SK-N-SH treated with all-trans-retinoic acid at 6 μM for 48 hours (cell line): ENCODE data around the gene EPN1.

ENCODE experiments used
- ATAC-seq: fragments of 200-7000 bp; cut with Tn5 transposase; 3 replicates; pipeline ENCODE4 v1.9.1; 2020; ENCODE audit warnings: mild to moderate bottlenecking, moderate library complexity
- ARNTL ChIP-seq: fragments of 450-650 bp; formaldehyde crosslinking; IDR thresholded peaks from 2 replicates; pipeline ENCODE4 v1.5.0; 2020; ENCODE audit warnings: low read depth, mild to moderate bottlenecking, moderate library complexity, borderline replicate concordance
- BACH2 ChIP-seq: fragments of 250-450 bp; sonication (Bioruptor Pico); IDR thresholded peaks from 2 replicates; pipeline ENCODE4 v1.9.0; 2021; ENCODE audit warnings: mild to moderate bottlenecking, borderline replicate concordance
- CSDC2 ChIP-seq: fragments of 250-450 bp; sonication (Bioruptor Pico); IDR thresholded peaks from 2 replicates; pipeline ENCODE4 v1.5.0; 2020; ENCODE audit warnings: mild to moderate bottlenecking, moderate library complexity
- ESRRG ChIP-seq: fragments of 250-450 bp; sonication (Bioruptor Pico); IDR thresholded peaks from 2 replicates; pipeline ENCODE4 v1.6.1; 2021; ENCODE audit warnings: mild to moderate bottlenecking
- ISL1 ChIP-seq: fragments of 250-450 bp; sonication (Bioruptor Pico); IDR thresholded peaks from 2 replicates; pipeline ENCODE4 v2.1.2; 2022; ENCODE audit warnings: mild to moderate bottlenecking, moderate library complexity
- OSR1 ChIP-seq: fragments of 250-450 bp; sonication (Bioruptor Pico); IDR thresholded peaks from 2 replicates; pipeline ENCODE4 v1.8.0; 2022; ENCODE audit warnings: moderate library complexity, mild to moderate bottlenecking, inconsistent platforms
- PPARA ChIP-seq: fragments of 250-450 bp; sonication (Bioruptor Pico); IDR thresholded peaks from 2 replicates; pipeline ENCODE4 v1.5.0; 2020; ENCODE audit warnings: mild to moderate bottlenecking, borderline replicate concordance
- RARB ChIP-seq: fragments of 250-450 bp; sonication (Bioruptor Pico); IDR thresholded peaks from 2 replicates; pipeline ENCODE4 v1.8.0; 2021; ENCODE audit warnings: mild to moderate bottlenecking, moderate library complexity
- SNAI2 ChIP-seq: fragments of 250-450 bp; sonication (Bioruptor Pico); IDR thresholded peaks from 2 replicates; pipeline ENCODE4 v1.5.0; 2020; ENCODE audit warnings: mild to moderate bottlenecking, moderate library complexity
- TCF4 ChIP-seq: fragments of 250-450 bp; sonication (Bioruptor Pico); IDR thresholded peaks from 2 replicates; pipeline ENCODE4 v1.8.0; 2021; ENCODE audit warnings: mild to moderate bottlenecking, moderate library complexity, borderline replicate concordance
- TOX ChIP-seq: fragments of 250-450 bp; sonication (Bioruptor Pico); IDR thresholded peaks from 2 replicates; pipeline ENCODE4 v1.8.0; 2021; ENCODE audit warnings: mild to moderate bottlenecking, moderate library complexity, borderline replicate concordance
- ZFP3 ChIP-seq: fragments of 250-450 bp; sonication (Bioruptor Pico); IDR thresholded peaks from 2 replicates; pipeline ENCODE4 v1.5.0; 2020; ENCODE audit warnings: mild to moderate bottlenecking, moderate library complexity
- ZFP30 ChIP-seq: fragments of 450-650 bp; formaldehyde crosslinking; IDR thresholded peaks from 2 replicates; pipeline ENCODE4 v1.5.0; 2022; ENCODE audit warnings: mild to moderate bottlenecking, moderate library complexity
- ZNF70 ChIP-seq: fragments of 450-650 bp; formaldehyde crosslinking; IDR thresholded peaks from 2 replicates; pipeline ENCODE4 v1.5.0; 2020; ENCODE audit warnings: mild to moderate bottlenecking, moderate library complexity
- ZNF8 ChIP-seq: fragments of 450-650 bp; formaldehyde crosslinking; IDR thresholded peaks from 2 replicates; pipeline ENCODE4 v1.5.0; 2020; ENCODE audit warnings: mild to moderate bottlenecking, moderate library complexity
- TF ChIP-seq, protein P1 (sequence below): fragments of 250-450 bp; sonication (Bioruptor Pico); IDR thresholded peaks from 2 replicates; pipeline ENCODE4 v1.5.1; 2021; ENCODE audit warnings: mild to moderate bottlenecking, moderate library complexity
- TF ChIP-seq, protein P2 (sequence below): fragments of 250-450 bp; sonication (Bioruptor Pico); IDR thresholded peaks from 2 replicates; pipeline ENCODE4 v1.5.0; 2020; ENCODE audit warnings: mild to moderate bottlenecking, moderate library complexity
- TF ChIP-seq, protein P3 (sequence below): fragments of 250-450 bp; sonication (Bioruptor Pico); IDR thresholded peaks from 2 replicates; pipeline ENCODE4 v1.8.0; 2020; ENCODE audit warnings: mild to moderate bottlenecking, moderate library complexity, borderline replicate concordance
- TF ChIP-seq, protein P4 (sequence below): fragments of 250-450 bp; sonication (Bioruptor Pico); IDR thresholded peaks from 2 replicates; pipeline ENCODE4 v1.5.1; 2020; ENCODE audit warnings: low read depth, mild to moderate bottlenecking, moderate library complexity
- TF ChIP-seq, protein P5 (sequence below): fragments of 250-450 bp; sonication (Bioruptor Pico); IDR thresholded peaks from 2 replicates; pipeline ENCODE4 v1.8.0; 2021; ENCODE audit warnings: low read depth, mild to moderate bottlenecking, moderate library complexity, borderline replicate concordance

EPN1 gene

DNA sequence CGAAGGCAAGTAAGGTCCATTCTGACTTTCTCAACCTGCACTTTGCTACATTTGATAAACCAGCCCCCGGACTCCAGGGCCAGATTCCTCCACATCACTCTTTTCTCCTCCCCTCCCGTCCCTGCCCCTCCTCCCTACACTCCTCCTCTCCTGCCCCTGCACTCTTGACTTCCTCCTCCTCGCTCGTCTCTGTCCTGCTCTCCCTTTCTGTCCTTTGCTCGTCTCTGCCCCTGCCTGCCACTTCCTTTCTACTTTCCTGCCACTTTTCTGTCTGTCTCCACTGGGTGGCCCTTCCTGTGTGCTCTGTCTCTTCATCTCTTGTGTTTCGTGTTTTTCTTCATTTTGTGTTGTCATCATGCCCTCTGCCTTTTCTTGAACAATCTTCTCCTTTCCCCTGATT lies 13.2 kb upstream of the EPN1 start:
- TF ChIP-seq OSR1 (no peak), ISL1 (no peak), TCF4 (CRISPR knock-in tag) (no peak), TOX (CRISPR knock-in tag) (no peak), ZFP3 (CRISPR knock-in tag) (no peak), RARB (CRISPR knock-in tag) (no peak), CSDC2 (CRISPR knock-in tag) (no peak), BACH2 (no peak), ZNF70 (CRISPR knock-in tag) (no peak), PPARA (CRISPR knock-in tag) (no peak), ESRRG (CRISPR knock-in tag) (no peak), SNAI2 (CRISPR knock-in tag) (no peak)
- TF ChIP-seq, protein P1, sequence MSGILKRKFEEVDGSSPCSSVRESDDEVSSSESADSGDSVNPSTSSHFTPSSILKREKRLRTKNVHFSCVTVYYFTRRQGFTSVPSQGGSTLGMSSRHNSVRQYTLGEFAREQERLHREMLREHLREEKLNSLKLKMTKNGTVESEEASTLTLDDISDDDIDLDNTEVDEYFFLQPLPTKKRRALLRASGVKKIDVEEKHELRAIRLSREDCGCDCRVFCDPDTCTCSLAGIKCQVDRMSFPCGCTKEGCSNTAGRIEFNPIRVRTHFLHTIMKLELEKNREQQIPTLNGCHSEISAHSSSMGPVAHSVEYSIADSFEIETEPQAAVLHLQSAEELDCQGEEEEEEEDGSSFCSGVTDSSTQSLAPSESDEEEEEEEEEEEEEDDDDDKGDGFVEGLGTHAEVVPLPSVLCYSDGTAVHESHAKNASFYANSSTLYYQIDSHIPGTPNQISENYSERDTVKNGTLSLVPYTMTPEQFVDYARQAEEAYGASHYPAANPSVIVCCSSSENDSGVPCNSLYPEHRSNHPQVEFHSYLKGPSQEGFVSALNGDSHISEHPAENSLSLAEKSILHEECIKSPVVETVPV (CRISPR knock-in tag), result no peak
- TF ChIP-seq, protein P2, sequence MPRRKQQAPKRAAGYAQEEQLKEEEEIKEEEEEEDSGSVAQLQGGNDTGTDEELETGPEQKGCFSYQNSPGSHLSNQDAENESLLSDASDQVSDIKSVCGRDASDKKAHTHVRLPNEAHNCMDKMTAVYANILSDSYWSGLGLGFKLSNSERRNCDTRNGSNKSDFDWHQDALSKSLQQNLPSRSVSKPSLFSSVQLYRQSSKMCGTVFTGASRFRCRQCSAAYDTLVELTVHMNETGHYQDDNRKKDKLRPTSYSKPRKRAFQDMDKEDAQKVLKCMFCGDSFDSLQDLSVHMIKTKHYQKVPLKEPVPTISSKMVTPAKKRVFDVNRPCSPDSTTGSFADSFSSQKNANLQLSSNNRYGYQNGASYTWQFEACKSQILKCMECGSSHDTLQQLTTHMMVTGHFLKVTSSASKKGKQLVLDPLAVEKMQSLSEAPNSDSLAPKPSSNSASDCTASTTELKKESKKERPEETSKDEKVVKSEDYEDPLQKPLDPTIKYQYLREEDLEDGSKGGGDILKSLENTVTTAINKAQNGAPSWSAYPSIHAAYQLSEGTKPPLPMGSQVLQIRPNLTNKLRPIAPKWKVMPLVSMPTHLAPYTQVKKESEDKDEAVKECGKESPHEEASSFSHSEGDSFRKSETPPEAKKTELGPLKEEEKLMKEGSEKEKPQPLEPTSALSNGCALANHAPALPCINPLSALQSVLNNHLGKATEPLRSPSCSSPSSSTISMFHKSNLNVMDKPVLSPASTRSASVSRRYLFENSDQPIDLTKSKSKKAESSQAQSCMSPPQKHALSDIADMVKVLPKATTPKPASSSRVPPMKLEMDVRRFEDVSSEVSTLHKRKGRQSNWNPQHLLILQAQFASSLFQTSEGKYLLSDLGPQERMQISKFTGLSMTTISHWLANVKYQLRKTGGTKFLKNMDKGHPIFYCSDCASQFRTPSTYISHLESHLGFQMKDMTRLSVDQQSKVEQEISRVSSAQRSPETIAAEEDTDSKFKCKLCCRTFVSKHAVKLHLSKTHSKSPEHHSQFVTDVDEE, result no peak
- TF ChIP-seq, protein P3, sequence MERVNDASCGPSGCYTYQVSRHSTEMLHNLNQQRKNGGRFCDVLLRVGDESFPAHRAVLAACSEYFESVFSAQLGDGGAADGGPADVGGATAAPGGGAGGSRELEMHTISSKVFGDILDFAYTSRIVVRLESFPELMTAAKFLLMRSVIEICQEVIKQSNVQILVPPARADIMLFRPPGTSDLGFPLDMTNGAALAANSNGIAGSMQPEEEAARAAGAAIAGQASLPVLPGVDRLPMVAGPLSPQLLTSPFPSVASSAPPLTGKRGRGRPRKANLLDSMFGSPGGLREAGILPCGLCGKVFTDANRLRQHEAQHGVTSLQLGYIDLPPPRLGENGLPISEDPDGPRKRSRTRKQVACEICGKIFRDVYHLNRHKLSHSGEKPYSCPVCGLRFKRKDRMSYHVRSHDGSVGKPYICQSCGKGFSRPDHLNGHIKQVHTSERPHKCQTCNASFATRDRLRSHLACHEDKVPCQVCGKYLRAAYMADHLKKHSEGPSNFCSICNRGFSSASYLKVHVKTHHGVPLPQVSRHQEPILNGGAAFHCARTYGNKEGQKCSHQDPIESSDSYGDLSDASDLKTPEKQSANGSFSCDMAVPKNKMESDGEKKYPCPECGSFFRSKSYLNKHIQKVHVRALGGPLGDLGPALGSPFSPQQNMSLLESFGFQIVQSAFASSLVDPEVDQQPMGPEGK (CRISPR knock-in tag), result no peak
- TF ChIP-seq, protein P4, sequence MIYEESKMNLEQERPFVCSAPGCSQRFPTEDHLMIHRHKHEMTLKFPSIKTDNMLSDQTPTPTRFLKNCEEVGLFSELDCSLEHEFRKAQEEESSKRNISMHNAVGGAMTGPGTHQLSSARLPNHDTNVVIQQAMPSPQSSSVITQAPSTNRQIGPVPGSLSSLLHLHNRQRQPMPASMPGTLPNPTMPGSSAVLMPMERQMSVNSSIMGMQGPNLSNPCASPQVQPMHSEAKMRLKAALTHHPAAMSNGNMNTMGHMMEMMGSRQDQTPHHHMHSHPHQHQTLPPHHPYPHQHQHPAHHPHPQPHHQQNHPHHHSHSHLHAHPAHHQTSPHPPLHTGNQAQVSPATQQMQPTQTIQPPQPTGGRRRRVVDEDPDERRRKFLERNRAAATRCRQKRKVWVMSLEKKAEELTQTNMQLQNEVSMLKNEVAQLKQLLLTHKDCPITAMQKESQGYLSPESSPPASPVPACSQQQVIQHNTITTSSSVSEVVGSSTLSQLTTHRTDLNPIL (CRISPR knock-in tag), result no peak
- TF ChIP-seq, protein P5, sequence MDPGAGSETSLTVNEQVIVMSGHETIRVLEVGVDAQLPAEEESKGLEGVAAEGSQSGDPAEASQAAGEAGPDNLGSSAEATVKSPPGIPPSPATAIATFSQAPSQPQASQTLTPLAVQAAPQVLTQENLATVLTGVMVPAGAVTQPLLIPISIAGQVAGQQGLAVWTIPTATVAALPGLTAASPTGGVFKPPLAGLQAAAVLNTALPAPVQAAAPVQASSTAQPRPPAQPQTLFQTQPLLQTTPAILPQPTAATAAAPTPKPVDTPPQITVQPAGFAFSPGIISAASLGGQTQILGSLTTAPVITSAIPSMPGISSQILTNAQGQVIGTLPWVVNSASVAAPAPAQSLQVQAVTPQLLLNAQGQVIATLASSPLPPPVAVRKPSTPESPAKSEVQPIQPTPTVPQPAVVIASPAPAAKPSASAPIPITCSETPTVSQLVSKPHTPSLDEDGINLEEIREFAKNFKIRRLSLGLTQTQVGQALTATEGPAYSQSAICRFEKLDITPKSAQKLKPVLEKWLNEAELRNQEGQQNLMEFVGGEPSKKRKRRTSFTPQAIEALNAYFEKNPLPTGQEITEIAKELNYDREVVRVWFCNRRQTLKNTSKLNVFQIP (CRISPR knock-in tag), result no peak
- no peak for ATAC-seq

DNA sequence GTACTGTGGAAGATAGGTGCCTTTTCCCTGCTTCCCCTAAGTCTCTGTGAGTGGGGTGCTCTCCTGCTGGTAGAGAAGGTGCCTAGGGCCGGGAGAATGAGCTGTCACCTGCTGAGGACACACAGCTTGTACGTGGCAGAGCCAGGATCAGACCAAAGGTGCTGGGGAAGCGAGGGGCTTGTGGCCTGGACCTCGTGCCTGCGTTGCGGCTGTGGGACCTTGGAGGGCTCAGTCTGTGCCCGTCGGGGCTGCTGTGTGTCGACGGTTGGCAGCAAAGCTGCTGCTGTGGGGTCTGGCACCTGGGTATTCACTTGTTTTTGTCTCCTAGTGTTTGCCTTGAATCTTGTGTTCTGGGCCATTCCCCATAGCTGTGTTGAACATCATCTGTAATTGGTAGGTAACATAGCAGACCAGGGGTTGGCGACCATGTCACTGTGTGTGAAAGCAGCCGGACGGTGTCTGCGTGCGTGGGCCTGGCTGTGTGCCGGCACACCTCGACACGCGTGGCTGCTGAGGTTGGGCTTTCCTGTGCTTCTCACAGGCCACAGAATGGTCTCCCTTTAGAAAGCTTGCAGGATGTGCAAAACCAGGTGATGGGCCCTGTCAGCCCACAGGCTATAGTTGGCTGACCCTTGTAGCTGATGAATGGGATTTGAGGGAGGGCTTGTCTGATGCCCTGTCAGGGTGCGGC lies 11.0 kb upstream of the EPN1 start:
- TF ChIP-seq ZFP30 (CRISPR knock-in tag), result no peak
- no peak for TF ChIP-seq ZNF8 (CRISPR knock-in tag)
- TF ChIP-seq, protein P3 (CRISPR knock-in tag), result no peak
- TF ChIP-seq, protein P2, result no peak
- no peak for TF ChIP-seq ZNF70 (CRISPR knock-in tag)
- TF ChIP-seq OSR1, result no peak
- TF ChIP-seq ZFP3 (CRISPR knock-in tag), result no peak
- TF ChIP-seq BACH2, result no peak
- no peak for TF ChIP-seq ARNTL (CRISPR knock-in tag)
- TF ChIP-seq, all 23 proteins: peak for 0

More for the DNA sequence above, 11.0 kb upstream of the EPN1 start:
- ATAC-seq, result no peak
